ENCODE results near the gene CXCR5. TPM values are rescaled to one million over a fixed set of nuclear protein-coding genes. Genes with fewer than 3 reads are reported as not detected.

The CXCR5 gene
- total and polyA plus RNA-seq, 7 donors: under 0.01 to 11.5 (median 0.23) TPM; not detected in 4

DNA sequence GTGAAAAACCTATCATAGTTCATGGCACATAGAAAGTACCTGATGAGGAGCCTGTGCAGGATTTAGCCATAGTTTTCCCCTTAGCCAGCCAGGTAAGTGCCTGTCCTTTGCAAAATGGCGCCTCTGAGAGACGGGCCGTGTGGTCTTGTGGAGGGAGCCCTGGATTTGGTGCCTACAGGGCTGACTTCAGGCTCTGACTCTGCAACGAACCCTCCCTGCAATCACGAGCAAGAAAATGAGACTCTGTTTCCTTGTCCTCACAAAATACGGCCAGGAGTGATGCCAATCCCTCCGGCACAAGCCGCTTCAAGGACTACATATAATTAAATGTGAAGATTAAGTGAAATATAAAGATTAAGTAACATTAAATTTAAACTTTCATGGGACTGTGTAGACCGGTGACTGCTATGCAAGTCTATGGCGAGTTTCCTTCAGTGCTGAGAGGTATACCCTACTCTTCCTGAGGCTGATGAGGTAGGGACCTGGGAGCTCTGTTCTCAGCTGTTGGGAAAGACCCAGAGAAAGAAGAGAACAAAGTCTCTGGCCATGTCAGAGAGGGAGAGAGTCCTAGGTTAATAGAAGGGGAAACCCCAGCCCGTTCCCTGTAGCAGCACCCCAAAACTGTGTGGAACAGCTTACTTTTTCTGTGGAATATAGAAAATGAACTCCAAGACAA is 6.1 kb upstream of the CXCR5 start:
- no peak for TF ChIP-seq EP300 (IDR thresholded peaks at IDR 0.05)
- TF ChIP-seq POLR2AphosphoS5 (IDR thresholded peaks at IDR 0.05): no peak
- TF ChIP-seq POLR2A (IDR thresholded peaks at IDR 0.05): no peak
- TF ChIP-seq CTCF (IDR thresholded peaks at IDR 0.05): no peak
- no peaks in the 10 kb centered on the region for H3K36me3 ChIP-seq
- WGBS, 2 donors: 74 to 82% methylated on average over 11 of the region's 11 CpGs
- no peak overlapping the region for H3K4me3 ChIP-seq
- H3K9me3 ChIP-seq: no peaks in the 10 kb centered on the region
- no peak overlapping the region for H3K27ac ChIP-seq
- intact Hi-C loops (cut with DNase I): no loop called here
- H3K4me1 ChIP-seq: no peaks in the 10 kb centered on the region
- DNase-seq: no peak
- no peaks in the 10 kb centered on the region for H3K27me3 ChIP-seq

DNA sequence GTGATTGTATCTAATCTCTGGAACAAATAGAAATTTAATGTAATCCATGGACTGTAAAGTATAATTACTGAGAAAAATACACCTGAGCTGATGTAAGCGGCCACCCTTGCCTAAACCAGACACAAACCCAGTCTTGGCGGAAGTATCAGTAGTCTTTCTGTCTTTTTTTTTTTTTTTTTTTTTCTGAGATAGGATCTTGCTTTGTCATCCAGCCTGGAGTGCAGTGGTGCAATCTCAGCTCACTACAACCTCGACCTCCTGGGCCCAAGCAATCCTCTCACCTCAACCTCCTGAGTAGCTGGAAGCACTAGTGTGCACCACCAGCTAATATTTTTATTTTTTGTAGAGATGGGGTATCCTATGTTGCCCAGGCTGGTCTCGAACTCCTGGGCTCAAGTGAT is 5.5 kb upstream of the CXCR5 start:
- intact Hi-C loops (cut with DNase I): no loop called here
- Histone ChIP-seq H3K27me3 (no peaks in the 10 kb centered on the region), H3K4me1 (peaks cover 0 to 2% (median 0%) of the 10 kb centered on the region in 4 donors), H3K27ac (no peak overlapping the region), H3K4me3 (no peak overlapping the region), H3K36me3 (no peaks in the 10 kb centered on the region), H3K9me3 (no peaks in the 10 kb centered on the region)
- WGBS, 2 donors: 80 to 81% methylated on average over 4 of the region's 4 CpGs
- TF ChIP-seq EP300 (IDR thresholded peaks at IDR 0.05): no peak
- no peak for DNase-seq

GRCh38 chr11:118881228-118881627 is 2.5 kb upstream of the CXCR5 start:
- H3K4me1 ChIP-seq: peaks cover 0 to 21% (median 9%) of the 10 kb centered on the region in 4 donors
- 57 to 83% methylated on average over 3 of the region's 3 CpGs for WGBS, 2 donors

DNA sequence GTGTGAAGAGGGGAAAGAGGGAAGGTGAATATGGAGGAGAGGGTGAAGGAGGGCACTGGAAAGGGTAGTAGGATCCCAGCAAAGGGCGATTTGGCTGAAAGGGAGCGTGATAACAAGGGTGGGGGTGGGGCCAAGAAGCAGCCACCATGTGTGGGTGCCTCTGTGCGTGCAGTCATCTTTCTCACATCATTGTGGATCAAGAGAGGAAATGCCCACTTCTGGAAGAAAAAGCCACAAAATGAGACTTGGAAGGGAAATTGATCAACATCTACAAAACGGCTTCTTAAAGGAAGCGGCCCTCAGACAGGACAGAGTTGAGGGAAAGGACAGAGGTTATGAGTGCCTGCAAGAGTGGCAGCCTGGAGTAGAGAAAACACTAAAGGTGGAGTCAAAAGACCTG is 1.2 kb upstream of the CXCR5 start:
- DNase-seq: no peak
- TF ChIP-seq POLR2AphosphoS5 (IDR thresholded peaks at IDR 0.05): no peak
- H3K9me3 ChIP-seq: no peaks in the 10 kb centered on the region
- no peak overlapping the region for H3K27ac ChIP-seq
- intact Hi-C loops (cut with DNase I): no loop called here
- no peak overlapping the region for H3K4me3 ChIP-seq
- H3K36me3 ChIP-seq: no peaks in the 10 kb centered on the region
- peaks cover 0 to 27% (median 18%) of the 10 kb centered on the region in 4 donors for H3K4me1 ChIP-seq
- H3K27me3 ChIP-seq: no peaks in the 10 kb centered on the region
- WGBS, 2 donors: 63 to 74% methylated on average over 5 of the region's 5 CpGs

More at GRCh38 chr11:118881228-118881627, 2.5 kb upstream of the CXCR5 start:
- H3K4me3 ChIP-seq: no peak overlapping the region
- no peaks in the 10 kb centered on the region for H3K36me3 ChIP-seq
- intact Hi-C loops (cut with DNase I): no loop called here
- TF ChIP-seq EP300 (IDR thresholded peaks at IDR 0.05) (no peak), POLR2A (IDR thresholded peaks at IDR 0.05) (no peak), POLR2AphosphoS5 (IDR thresholded peaks at IDR 0.05) (no peak), CTCF (IDR thresholded peaks at IDR 0.05) (no peak)
- H3K27me3 ChIP-seq: no peaks in the 10 kb centered on the region
- H3K9me3 ChIP-seq: no peaks in the 10 kb centered on the region
- no peak for DNase-seq
- H3K27ac ChIP-seq: no peak overlapping the region

DNA sequence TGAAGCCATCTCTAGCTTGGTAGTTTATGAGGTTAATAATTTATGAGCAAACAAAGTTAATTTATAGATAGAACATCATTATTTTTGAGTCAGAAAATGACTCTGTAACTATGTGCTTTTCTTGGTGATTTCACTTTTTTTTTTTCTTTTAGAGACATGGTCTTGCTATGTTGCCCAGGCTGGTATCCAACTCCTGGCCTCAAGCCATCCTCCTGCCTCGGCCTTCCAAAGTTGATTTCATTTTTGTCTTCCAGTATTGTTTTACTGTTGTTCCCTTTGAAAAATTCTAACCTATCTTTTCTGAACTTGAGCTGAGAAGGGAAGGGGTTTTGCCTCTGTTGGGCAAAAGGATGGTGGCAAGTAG is 706 bp upstream of the CXCR5 start:
- peaks cover 0 to 31% (median 22%) of the 10 kb centered on the region in 4 donors for H3K4me1 ChIP-seq
- no peak for DNase-seq
- peak overlapping the region in 2 of 4 donors; percentile 84 to 95 for H3K27ac ChIP-seq

More for the DNA sequence above, 706 bp upstream of the CXCR5 start:
- TF ChIP-seq EP300 (IDR thresholded peaks at IDR 0.05): no peak
- no peak for TF ChIP-seq CTCF (IDR thresholded peaks at IDR 0.05)
- TF ChIP-seq POLR2AphosphoS5 (IDR thresholded peaks at IDR 0.05): no peak
- no peak for TF ChIP-seq POLR2A (IDR thresholded peaks at IDR 0.05)
- H3K4me3 ChIP-seq: no peak overlapping the region
- 63 to 65% methylated on average over 1 of the region's 1 CpG for WGBS, 2 donors
- H3K36me3 ChIP-seq: no peaks in the 10 kb centered on the region
- H3K27me3 ChIP-seq: no peaks in the 10 kb centered on the region
- intact Hi-C loops (cut with DNase I): no loop called here
- no peaks in the 10 kb centered on the region for H3K9me3 ChIP-seq

Data from sigmoid colon (tissue), 7 donors.